Measurements from ENCODE around the gene PTPRG. TPM values are rescaled to one million over a fixed set of nuclear protein-coding genes. Genes with fewer than 3 reads are reported as not detected.

The PTPRG gene
- total and polyA plus RNA-seq, 2 donors (not counting 3 experiments of a cell fraction or from before 2014, with no cell fraction given) = 8.9 to 39.1 TPM

GRCh38 chr3:62209101-62209500, 647.7 kb downstream of the PTPRG start:
- H3K4me1 ChIP-seq (ENCODE audit: control insufficient read depth, extremely low read depth, insufficient read depth, low read length) = no peaks in the 10 kb centered on the region
- ChIA-PET CTCF (no interaction called here), POLR2A (no interaction called here)
- DNase-seq (ENCODE audit: low read depth, low spot score) (no peak), FAIRE-seq (no peak)
- dilution Hi-C loops (cut with MboI; ENCODE audit: extremely low pct_ligation_motif_present, low sequenced_read_pairs) = no loop called here
- H3K27ac ChIP-seq (ENCODE audit: insufficient read depth, low read depth, low read length) = no peak overlapping the region
- BruUV-seq (replicated peaks) = no TSS peak
- no peaks in the 10 kb centered on the region for H3K79me2 ChIP-seq (ENCODE audit: control insufficient read depth, insufficient read depth, low read length)
- no peak overlapping the region for H3K4me3 ChIP-seq (replicated peaks in 1 of 3; ENCODE audit: insufficient read depth in 1 of 3, low read depth in 1 of 3, low read length in 3 of 3)
- H3K9ac ChIP-seq (replicated peaks; ENCODE audit: extremely low read depth, insufficient read depth, low read length) = no peak overlapping the region
- H2AFZ ChIP-seq (ENCODE audit: low read depth, low read length) = no peak overlapping the region
- H3K9me1 ChIP-seq (replicated peaks; ENCODE audit: control insufficient read depth, extremely low read depth, insufficient read depth, low read length) = no peaks in the 10 kb centered on the region
- no peaks in the 10 kb centered on the region for H3K36me3 ChIP-seq (ENCODE audit: control insufficient read depth in 2 of 2, extremely low read depth in 1 of 2, insufficient read depth in 2 of 2, low read length in 2 of 2)
- intact Hi-C loops (cut with micrococcal nuclease) = no loop called here
- no peaks in the 10 kb centered on the region for H4K20me1 ChIP-seq (replicated peaks; ENCODE audit: control insufficient read depth, extremely low read depth, insufficient read depth, low read length)
- no peaks in the 10 kb centered on the region for H3K9me3 ChIP-seq (replicated peaks; ENCODE audit: control insufficient read depth, insufficient read depth, low read length)
- TF ChIP-seq GATA2 (IDR thresholded peaks at IDR 0.05; ENCODE audit: insufficient read depth, insufficient read length, low read depth, low read length) (no peak), FOS (IDR thresholded peaks at IDR 0.05; ENCODE audit: borderline replicate concordance, insufficient read depth, low read length) (no peak), JUN (IDR thresholded peaks at IDR 0.05; ENCODE audit: borderline replicate concordance, insufficient read depth, insufficient read length, low read depth) (no peak), POLR2A (IDR thresholded peaks at IDR 0.05; ENCODE audit: low read depth, low read length) (no peak), POLR2AphosphoS5 (IDR thresholded peaks at IDR 0.05; ENCODE audit: insufficient read depth, low read depth, low read length) (no peak), CTCF (IDR thresholded peaks at IDR 0.05; ENCODE audit: extremely low read depth in 1 of 2, insufficient read depth in 1 of 2, low read depth in 1 of 2, low read length in 2 of 2) (no peak), MYC (IDR thresholded peaks at IDR 0.05; ENCODE audit: low read depth, low read length) (no peak), MAX (IDR thresholded peaks at IDR 0.05; ENCODE audit: insufficient read depth, insufficient read length) (no peak), EZH2 (IDR thresholded peaks at IDR 0.05; ENCODE audit: borderline replicate concordance, low read depth, low read length, severe bottlenecking) (no peak)
- no peak overlapping the region for H3K4me2 ChIP-seq (ENCODE audit: insufficient read depth, low read length)
- no peaks in the 10 kb centered on the region for H3K27me3 ChIP-seq (ENCODE audit: control insufficient read depth in 2 of 2, insufficient read depth in 2 of 2, low read length in 2 of 2)
